HCT116 (cell line): Measurements from ENCODE around the gene OPRL1. TPM values are rescaled to one million over a fixed set of nuclear protein-coding genes. Genes with fewer than 3 reads are reported as not detected.

ENCODE experiments used
- ATAC-seq: fragments of 200-7000 bp; cut with Tn5 transposase; 2 replicates; pipeline ENCODE4 v1.9.1; 2020; ENCODE audit warnings: mild to moderate bottlenecking, moderate library complexity
- BruUV-seq: library from RNA; stranded (reverse); fragments of 400-500 nt; replicated peaks from 2 replicates; lab custom pipeline; 2021; lab: Mats Ljungman, UMichigan
- CTCF ChIA-PET: fragments of 300-600 bp; sonication (Branson Sonifier 250); formaldehyde crosslinking; loops from one replicate; lab custom pipeline; 2021; ENCODE audit warnings: antibody characterized with exemption; lab: Charles Lee
- POLR2A ChIA-PET: fragments of 300-600, 350-600 bp; sonication (Branson Sonifier 250); formaldehyde crosslinking; loops from one replicate; lab custom pipeline; 2021; ENCODE audit warnings: antibody characterized with exemption; lab: Charles Lee
- RAD21 ChIA-PET, 2 experiments: fragments of 300-600 bp; sonication (Branson Sonifier 250); formaldehyde crosslinking; loops; one replicate each; lab custom pipeline; 2023; ENCODE audit warnings: low total read pairs in 2 of 2; ENCODE audit not compliant: uncharacterized antibody in 2 of 2, unreplicated experiment in 2 of 2, low non-redundant PET in 1 of 2; lab: Charles Lee
- DNase-seq: peaks from one replicate; pipeline ENCODE4 v3.0.0-alpha.2; 2010; ENCODE audit warnings: low read depth, low spot score
- H2AFZ ChIP-seq: fragments of 200-600 bp; shearing (Covaris generic), sonication (generic); 2 replicates; pipeline ENCODE4 v1.6.1; 2017; ENCODE audit warnings: low read depth, mixed run types, mixed read lengths, antibody characterized with exemption, low read length; ENCODE audit not compliant: poor library complexity, severe bottlenecking
- H3K27ac ChIP-seq: 2 replicates; pipeline ENCODE4 v1.5.1; 2012; ENCODE audit warnings: low read depth, low read length
- H3K27me3 ChIP-seq: fragments of 200-600 bp; sonication (generic); 2 replicates; pipeline ENCODE4 v1.6.1; 2016; ENCODE audit warnings: mixed run types, low read length, mixed read lengths; ENCODE audit not compliant: insufficient read depth
- H3K36me3 ChIP-seq, 2 experiments: fragments of 200-500 bp in 1 of 2; fragments of 200-600 bp in 1 of 2; sonication (Bioruptor generic) in 1 of 2; sonication (generic) in 1 of 2; 2 replicates each; pipeline versions ENCODE4 v1.5.1 to v1.6.1; 2014 to 2016; ENCODE audit warnings: low read length in 2 of 2, inconsistent platforms in 1 of 2, mixed read lengths in 1 of 2, mixed run types in 1 of 2; ENCODE audit not compliant: insufficient read depth in 2 of 2, control insufficient read depth in 1 of 2
- H3K4me1 ChIP-seq, 2 experiments: fragments of 200-600 bp in 1 of 2; sonication (generic) in 1 of 2; 2 replicates each; pipeline versions ENCODE4 v1.5.1 to v1.6.1; 2012 to 2017; ENCODE audit warnings: low read length in 2 of 2, inconsistent platforms in 1 of 2, mild to moderate bottlenecking in 1 of 2, mixed read lengths in 1 of 2, mixed run types in 1 of 2, moderate library complexity in 1 of 2; ENCODE audit not compliant: insufficient read depth in 2 of 2, control insufficient read depth in 1 of 2
- H3K4me2 ChIP-seq: fragments of 200-600 bp; sonication (generic); 2 replicates; pipeline ENCODE4 v1.6.1; 2017; ENCODE audit warnings: mixed run types, low read length, mixed read lengths
- H3K4me3 ChIP-seq, 2 experiments: fragments of 200-600 bp in 1 of 2; sonication (generic) in 1 of 2; replicated peaks in 1 of 2; 2 replicates each; pipeline ENCODE4 v1.5.1; 2011 to 2016; ENCODE audit warnings: low read length in 2 of 2, control low read depth in 1 of 2, low read depth in 1 of 2, mild to moderate bottlenecking in 1 of 2, mixed read lengths in 1 of 2, mixed run types in 1 of 2
- H3K79me2 ChIP-seq: fragments of 200-600 bp; sonication (generic); 2 replicates; pipeline ENCODE4 v1.6.1; 2017; ENCODE audit warnings: mild to moderate bottlenecking, mixed run types, low read length, moderate library complexity, mixed read lengths; ENCODE audit not compliant: insufficient read depth
- H3K9ac ChIP-seq: fragments of 200-600 bp; sonication (generic); 2 replicates; pipeline ENCODE4 v1.6.1; 2016; ENCODE audit warnings: low read length, mixed read lengths
- H3K9me2 ChIP-seq: fragments of 200-600 bp; sonication (generic), shearing (Covaris generic); 2 replicates; pipeline ENCODE4 v1.6.1; 2017; ENCODE audit warnings: mixed run types, mild to moderate bottlenecking, moderate library complexity; ENCODE audit not compliant: insufficient read depth
- H3K9me3 ChIP-seq, 2 experiments: fragments of 200-500 bp in 1 of 2; fragments of 200-600 bp in 1 of 2; sonication (Bioruptor generic) in 1 of 2; sonication (generic) in 1 of 2; 2 replicates each; pipeline ENCODE4 v1.6.1; 2014 to 2017; ENCODE audit warnings: low read length in 2 of 2, mixed read lengths in 2 of 2, inconsistent platforms in 1 of 2, low read depth in 1 of 2, mild to moderate bottlenecking in 1 of 2, mixed run types in 1 of 2, moderate library complexity in 1 of 2; ENCODE audit not compliant: control insufficient read depth in 1 of 2, insufficient read depth in 1 of 2
- H4K20me1 ChIP-seq: fragments of 200-600 bp; sonication (generic), shearing (Covaris generic); 2 replicates; pipeline ENCODE4 v1.6.1; 2017; ENCODE audit warnings: mixed run types, mild to moderate bottlenecking, moderate library complexity; ENCODE audit not compliant: insufficient read depth
- ATF3 ChIP-seq: IDR thresholded peaks from 2 replicates; pipeline ENCODE4 v1.6.1; 2012
- CBX3 ChIP-seq: IDR thresholded peaks from 2 replicates; pipeline ENCODE4 v1.6.1; 2012; ENCODE audit warnings: low read depth
- CEBPB ChIP-seq: IDR thresholded peaks from 2 replicates; pipeline ENCODE4 v1.6.1; 2012; ENCODE audit warnings: low read depth
- EGR1 ChIP-seq: IDR thresholded peaks from 2 replicates; pipeline ENCODE4 v1.6.1; 2012; ENCODE audit warnings: low read depth
- ELF1 ChIP-seq: IDR thresholded peaks from 2 replicates; pipeline ENCODE4 v1.6.1; 2012; ENCODE audit warnings: low read depth, borderline replicate concordance
- EZH2 ChIP-seq: fragments of 200-600 bp; sonication (generic); IDR thresholded peaks from 2 replicates; pipeline ENCODE4 v1.6.1; 2017; ENCODE audit warnings: antibody characterized with exemption, mixed run types
- EZH2phosphoT487 ChIP-seq: fragments of 200-600 bp; IDR thresholded peaks from 2 replicates; pipeline ENCODE4 v1.6.1; 2018; ENCODE audit warnings: antibody characterized with exemption, borderline replicate concordance
- FOSL1 ChIP-seq: IDR thresholded peaks from 2 replicates; pipeline ENCODE4 v1.6.1; 2012; ENCODE audit warnings: low read depth
- JUND ChIP-seq: IDR thresholded peaks from 2 replicates; pipeline ENCODE4 v1.6.1; 2012
- POLR2A ChIP-seq: IDR thresholded peaks from 2 replicates; pipeline ENCODE4 v1.7.0; 2011; ENCODE audit warnings: borderline replicate concordance; ENCODE audit not compliant: insufficient read depth, insufficient read length; ENCODE audit errors: extremely low read depth
- POLR2AphosphoS5 ChIP-seq: IDR thresholded peaks from 2 replicates; pipeline ENCODE4 v1.6.1; 2011; ENCODE audit warnings: mild to moderate bottlenecking, low read depth, low read length, moderate library complexity
- REST ChIP-seq: IDR thresholded peaks from 2 replicates; pipeline ENCODE4 v1.6.1; 2012; ENCODE audit warnings: low read depth
- SP1 ChIP-seq: IDR thresholded peaks from 2 replicates; pipeline ENCODE4 v1.6.1; 2012; ENCODE audit warnings: low read depth
- SRF ChIP-seq: IDR thresholded peaks from 2 replicates; pipeline ENCODE4 v1.6.1; 2012; ENCODE audit warnings: low read depth
- TCF7L2 ChIP-seq: IDR thresholded peaks from 2 replicates; pipeline ENCODE4 v1.7.0; 2011; ENCODE audit warnings: borderline replicate concordance, inconsistent platforms; ENCODE audit not compliant: insufficient read depth, insufficient read length; ENCODE audit errors: extremely low read depth
- YY1 ChIP-seq: IDR thresholded peaks from 2 replicates; pipeline ENCODE4 v1.6.1; 2011; ENCODE audit warnings: low read length, low read depth, moderate library complexity, mild to moderate bottlenecking; ENCODE audit not compliant: insufficient replicate concordance; ENCODE audit errors: extremely low read depth
- ZBTB33 ChIP-seq: IDR thresholded peaks from 2 replicates; pipeline ENCODE4 v1.6.1; 2011; ENCODE audit warnings: mild to moderate bottlenecking, low read length, moderate library complexity; ENCODE audit not compliant: insufficient replicate concordance; ENCODE audit errors: extremely low read depth
- ZFX ChIP-seq: fragments of 450-650 bp; IDR thresholded peaks from 2 replicates; pipeline ENCODE4 v1.6.1; 2017
- ZNF274 ChIP-seq: fragments of 200-500 bp; sonication (Bioruptor generic); IDR thresholded peaks from 2 replicates; pipeline ENCODE4 v1.6.1; 2014; ENCODE audit warnings: mild to moderate bottlenecking, low read depth, low read length, inconsistent platforms
- intact Hi-C: fragments of 100-400 bp; cut with micrococcal nuclease; formaldehyde crosslinking; loops from 2 replicates; pipeline ENCODE4 v1.10.0; 2022
- total RNA-seq: library from RNA; stranded (reverse); gene quantifications from one replicate; pipeline ENCODE4 v1.2.1, GENCODE V29; 2021; ENCODE audit not compliant: unreplicated experiment

The OPRL1 gene
- total RNA-seq, 1 experiment from 2014 or later = 1.6 TPM

- intact Hi-C loops = no loop called here
- no peaks in the 10 kb centered on the region for H3K27me3 ChIP-seq
- no peaks in the 10 kb centered on the region for H3K9me3 ChIP-seq
- H3K9ac ChIP-seq = no peak overlapping the region
- DNase-seq (no peak), ATAC-seq (no peak)
- no TSS peak for BruUV-seq
- H3K27ac ChIP-seq = no peak overlapping the region
- ChIA-PET POLR2A (no interaction called here), RAD21 (no interaction called here), CTCF (interaction anchor here (5.1 kb wide), 1 partner anchor 12 kb away, joined by 35 read pairs; no protein-coding TSS in a partner anchor)
- H3K36me3 ChIP-seq = no peaks in the 10 kb centered on the region
- no peak overlapping the region for H2AFZ ChIP-seq
- no peaks in the 10 kb centered on the region for H4K20me1 ChIP-seq
- no peak overlapping the region for H3K4me2 ChIP-seq
- peaks cover 23 to 44% of the 10 kb centered on the region in 2 experiments for H3K4me1 ChIP-seq
- no peak overlapping the region for H3K4me3 ChIP-seq
- TF ChIP-seq YY1 (no peak), EGR1 (no peak), SP1 (no peak), CEBPB (no peak), REST (no peak), EZH2phosphoT487 (no peak), EZH2 (no peak), TCF7L2 (no peak), ATF3 (no peak), FOSL1 (no peak), CBX3 (no peak), ZFX (no peak), POLR2A (no peak), ZNF274 (no peak), POLR2AphosphoS5 (no peak), SRF (no peak), JUND (no peak), ELF1 (no peak), ZBTB33 (no peak)
- H3K79me2 ChIP-seq = no peaks in the 10 kb centered on the region
- H3K9me2 ChIP-seq = no peaks in the 10 kb centered on the region
Observed at GRCh38 chr20:64041781-64042053, 38.2 kb upstream of the OPRL1 start.
